Umbilical cord (tissue), 2 donors: ENCODE measurements around the gene OSBP2. TPM values are rescaled to one million over a fixed set of nuclear protein-coding genes. Genes with fewer than 3 reads are reported as not detected.
"Not testable (repeated sequence)": the region's sequence is repeated elsewhere in the genome, so short reads cannot be mapped to it uniquely, and the experiment has no call there.

ENCODE experiments used
- DNase-seq: peaks from one replicate; pipeline ENCODE4 v3.0.0-alpha.2; 2015; ENCODE audit warnings: low spot score
- total RNA-seq: library from RNA; depleted of rRNA; stranded (reverse); fragments of >200 nt; gene quantifications from one replicate; pipeline ENCODE4 v1.2.3, GENCODE V29; 2014; ENCODE audit warnings: low replicate concordance; ENCODE audit not compliant: insufficient read depth

OSBP2 gene
- total RNA-seq, 1 donor from 2014 or later: 16.9 TPM

DNA sequence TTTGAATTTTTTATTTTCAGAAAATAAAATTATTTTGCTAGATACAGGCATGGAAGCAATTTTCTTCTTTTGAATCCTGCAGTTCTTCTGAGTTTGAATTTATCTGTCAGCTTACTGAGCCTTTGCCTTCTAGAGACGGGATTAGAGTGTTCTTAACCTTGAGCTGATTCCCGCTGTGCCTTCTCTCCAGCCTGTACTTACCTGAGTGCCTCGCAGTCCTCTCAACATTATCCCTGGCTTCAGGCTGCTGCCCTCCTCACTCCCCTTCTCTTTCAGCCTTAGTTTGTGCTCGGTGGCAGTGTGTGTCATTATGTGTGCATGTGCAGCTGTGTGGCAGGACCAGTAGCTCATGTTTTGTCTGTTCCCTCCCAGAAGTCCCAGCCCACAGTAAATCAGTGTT, 24.3 kb downstream of the OSBP2 start:
- DNase-seq: no peak

DNA sequence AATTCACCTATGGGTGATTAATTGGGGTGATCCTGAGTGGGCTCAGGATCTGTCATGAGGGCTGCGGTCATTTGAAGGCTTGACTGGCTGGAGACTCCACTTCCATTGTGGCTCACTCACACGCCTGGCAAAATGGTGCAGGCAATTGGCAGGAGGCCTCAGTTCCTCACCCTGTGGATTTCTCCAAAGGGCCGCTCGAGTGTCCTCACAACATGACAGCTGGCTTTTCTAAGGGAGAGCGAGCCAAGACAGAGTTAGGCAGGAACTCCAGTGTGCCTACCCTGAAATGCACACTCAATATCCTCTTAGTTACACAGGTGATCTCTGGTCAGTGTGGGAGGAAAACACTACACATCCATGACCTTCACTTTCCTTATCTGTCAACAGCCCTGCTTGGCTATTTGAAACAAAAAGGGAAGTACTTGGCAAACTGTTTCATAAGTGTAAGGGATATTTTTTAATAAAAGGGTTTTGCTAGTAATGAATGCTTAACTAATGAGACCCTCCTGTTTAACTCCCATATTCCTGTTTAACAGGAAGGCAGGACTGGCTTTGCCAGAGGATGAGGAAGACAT, 25.7 kb downstream of the OSBP2 start:
- no peak for DNase-seq

GRCh38 chr22:30721741-30722140, 27.1 kb downstream of the OSBP2 start:
- no peak for DNase-seq

DNA sequence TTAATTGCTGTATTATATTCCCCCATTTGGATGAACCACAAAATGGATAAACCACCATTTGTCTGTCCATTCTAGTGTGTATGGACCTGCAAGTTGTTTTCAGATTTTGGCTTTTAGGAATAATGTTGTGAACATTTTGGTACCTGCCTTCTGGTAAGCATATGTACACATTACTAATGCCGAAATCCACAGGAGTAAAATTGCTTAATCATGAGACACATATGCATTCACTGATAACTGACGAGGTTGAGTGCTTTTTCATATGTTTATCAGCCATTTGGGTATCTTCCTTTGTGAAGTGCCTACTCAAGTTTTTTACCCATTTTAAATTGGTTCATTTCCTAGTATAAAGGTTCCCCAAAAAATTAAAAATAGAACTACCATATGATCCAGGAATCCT, 34.2 kb downstream of the OSBP2 start:
- DNase-seq: no peak

DNA sequence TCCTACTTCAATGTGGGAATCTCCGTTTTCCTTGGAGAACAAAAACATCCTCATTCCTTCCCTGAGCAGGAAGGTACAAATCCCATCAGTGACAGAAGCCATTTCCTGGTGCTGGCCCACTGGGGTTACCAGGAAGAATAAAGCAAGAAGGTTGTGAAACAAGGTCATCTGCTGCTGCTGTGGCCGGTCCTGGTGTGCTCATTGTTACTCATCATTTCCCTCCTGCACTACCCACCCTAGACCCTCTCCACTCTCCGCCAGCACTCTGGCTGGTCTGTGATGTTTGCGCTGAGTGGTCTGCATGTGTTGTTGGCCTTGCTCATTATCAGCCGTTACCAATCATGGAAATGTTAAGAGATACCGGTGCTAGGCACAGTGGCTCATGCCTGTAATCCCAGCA, 37.0 kb downstream of the OSBP2 start:
- no peak for DNase-seq

DNA sequence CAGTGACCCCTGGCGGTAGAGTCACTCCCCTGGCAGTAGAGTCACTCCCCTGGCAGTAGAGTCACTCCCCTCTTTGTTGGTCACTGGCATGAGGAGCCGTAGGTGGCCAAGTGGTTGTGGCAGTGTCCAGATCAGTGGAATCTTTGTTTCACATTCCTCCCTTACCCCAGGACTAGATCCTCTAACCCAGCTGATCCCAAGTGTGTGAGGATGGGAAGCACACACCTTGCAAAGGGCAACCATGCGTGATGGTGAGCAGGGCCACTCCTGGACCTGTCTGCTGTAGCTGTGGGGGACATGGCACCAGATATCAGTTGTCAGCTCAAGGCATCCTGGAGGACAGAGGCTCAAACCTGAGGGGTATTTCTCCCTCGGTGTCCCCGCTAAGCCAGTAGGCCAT, 37.8 kb downstream of the OSBP2 start:
- DNase-seq: no peak

DNA sequence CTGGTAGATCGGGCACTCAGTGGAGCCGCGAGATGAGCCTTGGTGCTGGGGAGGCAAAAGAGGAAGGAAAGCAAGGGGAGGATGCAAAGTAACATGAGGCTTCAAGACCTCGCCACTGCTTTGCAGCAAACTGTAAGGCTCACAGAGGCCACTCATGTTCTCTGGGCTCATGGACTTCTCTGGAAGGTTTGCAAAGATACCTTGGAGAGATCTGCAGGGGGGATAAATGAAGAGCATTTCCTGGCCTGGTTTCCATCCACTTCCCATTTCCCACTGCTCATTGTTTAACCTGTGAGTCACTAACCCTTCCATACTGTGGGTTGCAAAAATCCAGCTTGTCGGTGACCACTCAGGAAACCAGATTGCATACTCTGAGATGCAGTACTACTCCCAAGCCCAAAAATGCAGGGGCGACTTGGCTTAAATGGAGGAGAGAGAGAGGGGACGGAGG, 38.5 kb downstream of the OSBP2 start:
- no peak for DNase-seq

- DNase-seq: not testable (repeated sequence)
These were observed 45.3 kb downstream of the OSBP2 start for GRCh38 chr22:30740007-30740406.

GRCh38 chr22:30740511-30740910, 45.8 kb downstream of the OSBP2 start:
- DNase-seq: not testable (repeated sequence)

- DNase-seq: no peak
These were observed 47.9 kb downstream of the OSBP2 start for GRCh38 chr22:30742291-30743256.

DNA sequence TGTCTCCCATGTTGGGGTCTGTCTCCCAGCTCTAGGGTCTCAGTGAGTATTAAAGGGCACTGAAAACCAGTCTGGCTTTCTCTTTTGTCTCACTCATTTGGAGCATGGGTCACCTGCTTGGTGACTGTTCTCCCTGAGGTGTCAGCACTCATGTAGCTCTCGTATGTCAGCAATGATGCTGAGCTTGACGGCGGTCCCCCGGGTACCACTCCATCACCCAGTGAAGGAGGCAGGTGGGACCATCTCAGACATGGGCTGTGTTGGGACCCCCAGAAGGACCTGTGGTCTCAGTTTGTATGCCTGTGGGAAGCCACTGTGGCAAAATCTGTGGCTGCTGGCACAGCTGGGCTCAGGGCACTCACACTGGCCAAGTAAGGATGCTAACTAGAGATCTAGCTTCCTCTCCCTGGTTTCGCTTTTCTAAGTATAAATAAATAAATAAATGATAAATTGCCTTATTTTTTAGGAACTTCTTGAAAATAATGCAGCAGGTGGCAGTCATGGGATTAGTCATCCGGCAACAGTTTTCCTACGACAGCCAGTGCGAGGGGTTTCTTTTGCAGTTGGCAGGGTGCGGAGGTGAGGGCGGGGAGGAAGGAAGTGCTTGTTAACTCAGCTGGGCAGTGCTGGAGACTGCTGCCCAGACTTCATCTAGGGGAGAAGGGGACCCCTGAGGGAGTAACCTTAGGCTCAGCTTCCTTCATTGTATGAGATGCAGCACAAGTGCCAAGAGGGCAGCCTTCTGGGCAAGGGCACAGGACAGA, 48.8 kb downstream of the OSBP2 start:
- peak; percentile 11 for DNase-seq

- DNase-seq: no peak
These were observed 49.5 kb downstream of the OSBP2 start for GRCh38 chr22:30744224-30744623.

DNA sequence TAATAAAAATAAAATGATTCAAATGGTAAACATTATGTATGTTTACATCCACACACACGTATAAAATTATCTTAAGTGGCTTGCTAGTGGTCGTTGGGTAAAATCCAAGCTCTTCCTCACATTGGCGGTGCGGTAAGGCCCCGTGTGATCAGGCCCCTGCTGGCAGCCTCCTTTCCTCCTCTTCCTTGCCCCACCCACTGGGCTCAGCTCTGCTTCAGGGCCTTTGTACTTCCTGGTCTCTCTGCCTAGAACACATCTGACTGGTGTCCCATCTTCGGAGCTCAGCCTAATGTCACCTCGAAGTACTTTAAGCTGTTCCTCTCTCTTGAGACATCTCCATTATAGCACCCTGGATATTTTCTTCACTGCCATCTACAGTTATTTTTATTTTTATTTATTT, 52.8 kb downstream of the OSBP2 start:
- no peak for DNase-seq

- no peak for DNase-seq
These were observed 54.6 kb downstream of the OSBP2 start for GRCh38 chr22:30749272-30749671.

DNA sequence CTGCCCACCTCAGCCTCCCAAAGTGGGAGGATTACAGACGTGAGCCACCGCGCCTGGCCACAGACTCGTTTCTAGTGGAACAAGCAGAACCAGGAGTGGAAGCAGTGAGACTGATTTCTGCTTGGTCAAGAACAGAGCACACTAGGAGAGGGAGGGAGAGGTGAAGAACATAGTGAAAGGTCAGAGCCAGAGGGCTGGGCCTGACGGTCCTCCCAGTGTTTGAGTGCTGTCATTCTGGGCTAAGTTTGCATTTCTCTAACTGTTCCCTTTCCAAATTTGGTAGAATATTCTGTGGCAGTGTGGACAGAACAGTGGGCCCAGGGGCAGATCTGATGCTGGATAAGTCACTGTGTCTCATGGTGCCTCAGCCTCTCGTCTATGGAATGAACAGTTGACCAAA, 55.2 kb downstream of the OSBP2 start:
- no peak for DNase-seq

DNA sequence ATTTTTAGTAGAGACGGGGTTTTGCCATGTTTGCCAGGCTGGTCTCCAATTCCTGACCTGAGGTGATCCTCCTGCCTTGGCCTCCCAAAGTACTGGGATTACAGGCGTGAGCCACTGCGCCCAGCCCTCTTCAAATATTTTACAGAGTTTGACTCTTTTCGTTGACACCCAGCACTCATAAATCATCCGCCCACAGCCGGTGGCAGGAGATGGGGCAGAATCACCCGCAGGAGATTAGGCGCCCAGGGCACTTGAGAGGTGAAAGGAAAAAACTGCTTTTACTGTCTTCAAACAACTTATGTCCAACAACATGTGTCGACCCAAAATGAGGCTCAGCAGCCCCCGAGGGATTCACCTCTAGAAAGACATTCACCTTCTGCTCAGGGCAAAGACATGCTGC, 56.9 kb downstream of the OSBP2 start:
- no peak for DNase-seq

- DNase-seq: peak; percentile 47
These were observed 58.1 kb downstream of the OSBP2 start for GRCh38 chr22:30752771-30753170.

GRCh38 chr22:30753701-30754100, 59.0 kb downstream of the OSBP2 start:
- DNase-seq: peak; percentile 12

DNA sequence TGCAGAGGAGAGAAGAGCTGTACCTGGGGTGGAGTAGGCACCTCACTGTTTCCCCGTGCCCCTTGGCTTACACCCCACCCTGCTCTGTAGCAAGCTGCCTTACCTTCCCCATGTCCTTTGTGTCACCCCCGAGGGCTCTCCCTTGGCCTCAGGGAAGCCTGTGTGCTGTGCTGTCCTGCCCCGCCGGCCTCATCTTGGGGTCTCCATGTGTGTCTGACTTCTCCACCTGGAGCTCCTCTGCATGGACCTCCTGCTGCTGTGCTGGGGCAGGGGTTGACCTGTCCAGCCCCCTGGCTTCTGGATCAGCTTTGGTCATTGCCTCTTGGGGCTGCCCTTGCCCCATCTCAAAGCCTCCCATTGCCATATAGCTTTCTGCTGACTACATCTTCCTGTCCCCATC, 59.8 kb downstream of the OSBP2 start:
- DNase-seq: no peak

GRCh38 chr22:30754971-30755758, 60.5 kb downstream of the OSBP2 start:
- DNase-seq: peak; percentile 81

GRCh38 chr22:30755759-30756124, 61.1 kb downstream of the OSBP2 start:
- no peak for DNase-seq
